OCI-LY1 (cell line): ENCODE results near the gene TSEN54.

Experiments used
- H2AFZ ChIP-seq: fragments of 200-600 bp; sonication (generic), shearing (Covaris generic); 2 replicates; pipeline ENCODE4 v1.6.0; 2014; ENCODE audit warnings: antibody characterized with exemption, mild to moderate bottlenecking, low read length
- H3F3A ChIP-seq: fragments of 200-600 bp; sonication (generic), shearing (Covaris generic); 2 replicates; pipeline ENCODE4 v1.6.0; 2014; ENCODE audit warnings: mild to moderate bottlenecking, antibody characterized with exemption, low read length, moderate library complexity; ENCODE audit not compliant: insufficient read depth
- H3K27ac ChIP-seq: fragments of 200-600 bp; sonication (generic); 2 replicates; pipeline ENCODE4 v1.5.1; 2014; ENCODE audit warnings: low read length, mixed run types, mild to moderate bottlenecking, low read depth; ENCODE audit not compliant: poor library complexity, severe bottlenecking
- H3K27me3 ChIP-seq: fragments of 200-600 bp; sonication (generic); 2 replicates; pipeline ENCODE4 v1.6.0; 2014; ENCODE audit warnings: antibody characterized with exemption, mild to moderate bottlenecking, low read length, moderate library complexity; ENCODE audit not compliant: insufficient read depth
- H3K36me3 ChIP-seq: fragments of 200-600 bp; sonication (generic); 2 replicates; pipeline ENCODE4 v1.6.1; 2014; ENCODE audit warnings: mild to moderate bottlenecking, antibody characterized with exemption, low read length, moderate library complexity, mixed read lengths; ENCODE audit not compliant: insufficient read depth
- H3K4me1 ChIP-seq: fragments of 200-600 bp; sonication (generic); 2 replicates; pipeline ENCODE4 v1.5.1; 2014; ENCODE audit warnings: mild to moderate bottlenecking, low read length, moderate library complexity; ENCODE audit not compliant: insufficient read depth, severe bottlenecking
- H3K4me2 ChIP-seq: fragments of 200-600 bp; sonication (generic), shearing (Covaris generic); 2 replicates; pipeline ENCODE4 v1.6.1; 2014; ENCODE audit warnings: low read length
- H3K4me3 ChIP-seq: fragments of 200-600 bp; sonication (generic); 2 replicates; pipeline ENCODE4 v1.5.1; 2014; ENCODE audit warnings: low read length, low read depth, mild to moderate bottlenecking, mixed read lengths; ENCODE audit not compliant: poor library complexity, severe bottlenecking
- H3K79me2 ChIP-seq: fragments of 200-600 bp; shearing (Covaris generic); 2 replicates; pipeline ENCODE4 v1.6.1; 2016; ENCODE audit warnings: mixed run types, low read length, mixed read lengths; ENCODE audit not compliant: insufficient read depth
- H3K9ac ChIP-seq: fragments of 200-600 bp; sonication (generic), shearing (Covaris generic); 2 replicates; pipeline ENCODE4 v1.6.1; 2014; ENCODE audit warnings: mild to moderate bottlenecking, low read length, mixed read lengths
- H3K9me2 ChIP-seq: fragments of 200-600 bp; sonication (generic), shearing (Covaris generic); 2 replicates; pipeline ENCODE4 v1.6.1; 2014; ENCODE audit warnings: low read depth, mild to moderate bottlenecking, low read length, mixed read lengths
- H3K9me3 ChIP-seq: fragments of 200-600 bp; shearing (Covaris generic); 2 replicates; pipeline ENCODE4 v1.6.1; 2014; ENCODE audit warnings: low read length, mixed read lengths
- H4K20me1 ChIP-seq: fragments of 200-600 bp; sonication (generic), shearing (Covaris generic); 2 replicates; pipeline ENCODE4 v1.6.0; 2016; ENCODE audit warnings: mild to moderate bottlenecking, low read length; ENCODE audit not compliant: insufficient read depth
- CTCF ChIP-seq: fragments of 200-600 bp; sonication (generic), shearing (Covaris generic); IDR thresholded peaks from 2 replicates; pipeline ENCODE4 v1.5.1; 2017; ENCODE audit warnings: mild to moderate bottlenecking, antibody characterized with exemption, low read length, moderate library complexity, mixed read lengths
- EZH2 ChIP-seq: fragments of 200-600 bp; sonication (generic), shearing (Covaris generic); IDR thresholded peaks from 2 replicates; pipeline ENCODE4 v1.8.0; 2017; ENCODE audit warnings: borderline replicate concordance, mixed run types, mild to moderate bottlenecking, antibody characterized with exemption, low read length, moderate library complexity, mixed read lengths

The TSEN54 gene

GRCh38 chr17:75565618-75566017, 49.3 kb downstream of the TSEN54 start:
- H3K79me2 ChIP-seq: no peaks in the 10 kb centered on the region
- H3K27ac ChIP-seq: no peak overlapping the region
- H3K4me3 ChIP-seq: no peak overlapping the region
- H3K9ac ChIP-seq: no peak overlapping the region
- no peaks in the 10 kb centered on the region for H3K9me3 ChIP-seq
- H3K36me3 ChIP-seq: no peaks in the 10 kb centered on the region
- no peak overlapping the region for H3K4me2 ChIP-seq
- no peak overlapping the region for H2AFZ ChIP-seq
- no peaks in the 10 kb centered on the region for H3F3A ChIP-seq
- peaks cover under 1% of the 10 kb centered on the region for H3K4me1 ChIP-seq
- no peaks in the 10 kb centered on the region for H4K20me1 ChIP-seq
- no peaks in the 10 kb centered on the region; the same call in none of the 2 replicates for H3K27me3 ChIP-seq
- H3K9me2 ChIP-seq: no peaks in the 10 kb centered on the region
- TF ChIP-seq EZH2: no peak
- no peak for TF ChIP-seq CTCF

- H3K27me3 ChIP-seq: no peaks in the 10 kb centered on the region; the same call in none of the 2 replicates
- H3F3A ChIP-seq: no peaks in the 10 kb centered on the region
- no peak overlapping the region for H3K9ac ChIP-seq
- no peaks in the 10 kb centered on the region for H3K9me2 ChIP-seq
- H3K4me2 ChIP-seq: no peak overlapping the region
- no peaks in the 10 kb centered on the region for H3K9me3 ChIP-seq
- no peak overlapping the region for H2AFZ ChIP-seq
- TF ChIP-seq EZH2: no peak
- TF ChIP-seq CTCF: no peak
- H4K20me1 ChIP-seq: no peaks in the 10 kb centered on the region
- no peak overlapping the region for H3K27ac ChIP-seq
- H3K36me3 ChIP-seq: no peaks in the 10 kb centered on the region
- H3K79me2 ChIP-seq: no peaks in the 10 kb centered on the region
- peaks cover 8% of the 10 kb centered on the region for H3K4me1 ChIP-seq
- no peak overlapping the region for H3K4me3 ChIP-seq
Observed at GRCh38 chr17:75566416-75566815, 50.1 kb downstream of the TSEN54 start.

- TF ChIP-seq CTCF: no peak
- no peak for TF ChIP-seq EZH2
- Histone ChIP-seq H3K27me3 (no peaks in the 10 kb centered on the region; the same call in none of the 2 replicates), H3K79me2 (no peaks in the 10 kb centered on the region), H3K4me3 (no peak overlapping the region), H3K4me1 (peaks cover 13% of the 10 kb centered on the region), H3K4me2 (no peak overlapping the region), H3K9me2 (no peaks in the 10 kb centered on the region), H3K9ac (no peak overlapping the region), H3F3A (no peaks in the 10 kb centered on the region), H3K9me3 (no peaks in the 10 kb centered on the region), H3K27ac (no peak overlapping the region), H4K20me1 (no peaks in the 10 kb centered on the region), H2AFZ (no peak overlapping the region), H3K36me3 (no peaks in the 10 kb centered on the region)
Observed at GRCh38 chr17:75566834-75567233, 50.5 kb downstream of the TSEN54 start.
